EH (cell line): ENCODE results near the gene PRKAR2A.
"Not testable (repeated sequence)": the region's sequence is repeated elsewhere in the genome, so short reads cannot be mapped to it uniquely, and the experiment has no call there.

Source experiments
- DNase-seq: peaks from one replicate; pipeline ENCODE4 v3.0.0-alpha.2; 2015; ENCODE audit warnings: low read depth

PRKAR2A gene

GRCh38 chr3:48835650-48836366 lies 11.9 kb downstream of the PRKAR2A start:
- DNase-seq: peak; percentile 27

- no peak for DNase-seq
Measured at GRCh38 chr3:48832684-48833083, 15.0 kb downstream of the PRKAR2A start.

- no peak for DNase-seq
Measured at GRCh38 chr3:48830715-48831114, 17.0 kb downstream of the PRKAR2A start.

- DNase-seq: not testable (repeated sequence)
Measured at GRCh38 chr3:48829525-48829924, 18.1 kb downstream of the PRKAR2A start.

GRCh38 chr3:48827874-48828273 lies 19.8 kb downstream of the PRKAR2A start:
- DNase-seq: not testable (repeated sequence)

- DNase-seq: peak; percentile 82
Measured at GRCh38 chr3:48826451-48826850, 21.2 kb downstream of the PRKAR2A start.

GRCh38 chr3:48820612-48821324 lies 26.9 kb downstream of the PRKAR2A start:
- peak; percentile 69 for DNase-seq

- no peak for DNase-seq
Measured at GRCh38 chr3:48819234-48820221, 28.1 kb downstream of the PRKAR2A start.

- DNase-seq: no peak
Measured at GRCh38 chr3:48811524-48811923, 36.1 kb downstream of the PRKAR2A start.

GRCh38 chr3:48804930-48805329 lies 42.7 kb downstream of the PRKAR2A start:
- DNase-seq: no peak

GRCh38 chr3:48800831-48801230 lies 46.8 kb downstream of the PRKAR2A start:
- DNase-seq: peak; percentile 7

GRCh38 chr3:48798998-48799397 lies 48.7 kb downstream of the PRKAR2A start:
- DNase-seq: no peak

- no peak for DNase-seq
Measured at GRCh38 chr3:48797626-48798025, 50.0 kb downstream of the PRKAR2A start.

- DNase-seq: no peak
Measured at GRCh38 chr3:48795997-48796732, 51.5 kb downstream of the PRKAR2A start.

GRCh38 chr3:48793484-48793883 lies 54.2 kb downstream of the PRKAR2A start:
- DNase-seq: not testable (repeated sequence)

GRCh38 chr3:48789665-48790064 lies 58.0 kb downstream of the PRKAR2A start:
- no peak for DNase-seq

- DNase-seq: peak; percentile 11
Measured at GRCh38 chr3:48788544-48789162, 59.0 kb downstream of the PRKAR2A start.

GRCh38 chr3:48784426-48785120 lies 63.1 kb downstream of the PRKAR2A start:
- DNase-seq: peak; percentile 9

- no peak for DNase-seq
Measured at GRCh38 chr3:48783304-48783703, 64.4 kb downstream of the PRKAR2A start.

- DNase-seq: no peak
Measured at GRCh38 chr3:48782046-48782445, 65.6 kb downstream of the PRKAR2A start.
